GM10266 (cell line): ENCODE measurements around the gene PRPF6.

ENCODE experiments used
- DNase-seq: peaks from one replicate; pipeline ENCODE4 v3.0.0; 2012; ENCODE audit errors: extremely low spot score
- CTCF ChIP-seq: IDR thresholded peaks from 2 replicates; pipeline ENCODE4 v1.5.1; 2012; ENCODE audit warnings: mild to moderate bottlenecking, low read depth; ENCODE audit not compliant: control insufficient read depth, insufficient read depth; ENCODE audit errors: missing control alignments

Gene PRPF6

DNA sequence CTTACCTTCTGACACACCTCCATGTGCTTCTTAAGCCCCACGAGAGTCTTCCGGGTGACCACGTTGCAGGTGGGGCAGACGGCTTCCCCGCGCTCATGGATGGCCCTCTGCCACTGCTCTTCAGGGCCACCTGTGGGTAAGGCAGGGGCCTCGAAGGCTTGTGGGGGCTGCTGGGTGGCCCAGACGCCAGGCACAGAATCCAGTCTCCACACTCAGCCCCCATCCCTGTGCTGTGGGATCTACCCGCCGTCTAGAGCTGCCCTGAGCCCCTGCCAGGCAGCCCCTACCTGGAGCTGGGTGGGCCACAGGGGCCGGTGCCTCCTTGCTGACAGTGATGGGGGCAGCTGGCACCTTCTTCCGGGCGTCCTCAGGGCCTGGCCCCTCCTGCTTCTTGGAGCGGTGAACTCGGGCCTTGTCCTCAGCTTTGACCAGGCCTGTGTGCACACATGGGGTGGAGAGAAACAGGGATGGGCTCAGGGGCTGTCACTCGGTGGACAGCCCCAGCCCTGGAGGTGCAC lies 17.1 kb upstream of the PRPF6 start:
- no peak for DNase-seq
- TF ChIP-seq CTCF: no peak

DNA sequence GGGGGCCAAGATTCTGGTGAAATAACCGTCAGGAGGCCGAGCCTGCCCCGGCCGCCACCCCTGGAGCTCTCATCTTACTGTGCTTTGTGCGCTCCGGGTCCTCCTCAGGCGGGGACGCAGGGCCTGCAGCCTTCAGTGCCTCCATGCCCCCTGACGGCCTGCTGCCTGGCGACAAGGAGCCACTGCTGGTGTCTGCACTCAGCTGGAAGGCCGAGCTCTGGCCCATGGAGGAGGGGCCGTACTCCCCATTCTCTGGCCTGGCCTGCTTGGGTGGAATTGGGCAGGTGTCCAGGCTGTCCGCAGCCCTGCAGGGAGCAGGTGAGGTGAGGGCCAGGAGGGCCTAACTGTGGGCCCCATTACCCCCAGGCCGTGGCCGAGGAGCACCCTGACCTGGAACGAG lies 16.5 kb upstream of the PRPF6 start:
- DNase-seq: no peak

GRCh38 chr20:63966172-63966943 lies 14.6 kb upstream of the PRPF6 start:
- DNase-seq: no peak

More for the DNA sequence above, 16.5 kb upstream of the PRPF6 start:
- TF ChIP-seq CTCF: no peak

GRCh38 chr20:63966944-63967322 lies 14.0 kb upstream of the PRPF6 start:
- DNase-seq: no peak
- no peak for TF ChIP-seq CTCF

More at GRCh38 chr20:63966172-63966943, 14.6 kb upstream of the PRPF6 start:
- TF ChIP-seq CTCF: no peak

- TF ChIP-seq CTCF: no peak
Measured at GRCh38 chr20:63967330-63968135, 13.4 kb upstream of the PRPF6 start.

GRCh38 chr20:63968136-63968927 lies 12.6 kb upstream of the PRPF6 start:
- no peak for TF ChIP-seq CTCF
- no peak for DNase-seq

More at GRCh38 chr20:63967330-63968135, 13.4 kb upstream of the PRPF6 start:
- DNase-seq: no peak
